Gastrocnemius medialis (tissue), 4 donors: ENCODE data around the gene IDH3A. TPM values are rescaled to one million over a fixed set of nuclear protein-coding genes. Genes with fewer than 3 reads are reported as not detected.

ENCODE experiments used
- ATAC-seq, 2 donors: fragments of 150-250 bp; one replicate each; pipeline ENCODE4 v1.9.1; 2016
- DNase-seq, 2 donors: peaks; one replicate each; pipeline ENCODE4 v3.0.0-alpha.2; 2019
- H3K27ac ChIP-seq, 4 donors: fragments of 200-600 bp; sonication (generic); 1 replicate in 1 of 4; 2 replicates in 3 of 4; pipeline ENCODE4 v1.5.1; 2016 to 2018; ENCODE audit warnings: mild to moderate bottlenecking in 2 of 4, moderate library complexity in 1 of 4
- H3K27me3 ChIP-seq, 3 donors: fragments of 200-600 bp; sonication (generic) in 2 of 3; 1 replicate in 1 of 3; 2 replicates in 2 of 3; pipeline versions ENCODE4 v1.5.1 to v1.6.0; 2016 to 2019; ENCODE audit warnings: mild to moderate bottlenecking in 1 of 3, moderate library complexity in 1 of 3
- H3K36me3 ChIP-seq, 2 donors: fragments of 200-600 bp; sonication (generic) in 1 of 2; one replicate each; pipeline ENCODE4 v1.5.1; 2017 to 2018
- H3K4me1 ChIP-seq, 2 donors: fragments of 200-600 bp; sonication (generic) in 1 of 2; one replicate each; pipeline ENCODE4 v1.5.1; 2016 to 2017; ENCODE audit warnings: mild to moderate bottlenecking in 2 of 2
- H3K4me3 ChIP-seq, 4 donors: fragments of 200-600 bp; sonication (generic) in 3 of 4; 1 replicate in 1 of 4; 2 replicates in 3 of 4; pipeline ENCODE4 v1.5.1; 2016 to 2019; ENCODE audit warnings: mild to moderate bottlenecking in 2 of 4
- H3K9me3 ChIP-seq, 3 donors: fragments of 200-600 bp; sonication (generic) in 2 of 3; 1 replicate in 1 of 3; 2 replicates in 2 of 3; pipeline ENCODE4 v1.5.1; 2016 to 2019
- CTCF ChIP-seq, 5 experiments: fragments of 450-650 bp in 3 of 5; fragments of 200-600 bp in 2 of 5; sonication (generic) in 2 of 5; IDR thresholded peaks in 4 of 5; conservative IDR thresholded peaks in 1 of 5; 1 replicate in 4 of 5; 2 replicates in 1 of 5; pipeline ENCODE4 v1.5.1; 2016 to 2019; ENCODE audit warnings: antibody characterized with exemption in 5 of 5, mild to moderate bottlenecking in 3 of 5, moderate library complexity in 3 of 5
- POLR2A ChIP-seq, 2 donors: fragments of 450-650 bp; IDR thresholded peaks; one replicate each; pipeline ENCODE4 v1.6.1; 2017; ENCODE audit warnings: antibody characterized with exemption in 2 of 2, mild to moderate bottlenecking in 2 of 2, moderate library complexity in 2 of 2
- in situ Hi-C, 4 donors: fragments of 200-750 bp; cut with MboI; loops; one replicate each; pipeline versions ENCODE4 v1.15.0 to v1.8.0; 2017; ENCODE audit warnings: low sequenced_read_pairs in 4 of 4
- intact Hi-C: fragments of 100-400 bp; cut with DNase I; formaldehyde crosslinking; loops from one replicate; pipeline ENCODE4 v1.15.1; 2023; ENCODE audit warnings: low total_unique reads
- total RNA-seq, 4 donors: library from RNA; depleted of rRNA; stranded (reverse); fragments of >200 nt; gene quantifications; one replicate each; pipeline versions ENCODE4 v1.1.0 to v1.2.3, GENCODE V29; 2016

Gene IDH3A
- total RNA-seq, 4 donors from 2014 or later = 133 to 202 (median 168) TPM

DNA sequence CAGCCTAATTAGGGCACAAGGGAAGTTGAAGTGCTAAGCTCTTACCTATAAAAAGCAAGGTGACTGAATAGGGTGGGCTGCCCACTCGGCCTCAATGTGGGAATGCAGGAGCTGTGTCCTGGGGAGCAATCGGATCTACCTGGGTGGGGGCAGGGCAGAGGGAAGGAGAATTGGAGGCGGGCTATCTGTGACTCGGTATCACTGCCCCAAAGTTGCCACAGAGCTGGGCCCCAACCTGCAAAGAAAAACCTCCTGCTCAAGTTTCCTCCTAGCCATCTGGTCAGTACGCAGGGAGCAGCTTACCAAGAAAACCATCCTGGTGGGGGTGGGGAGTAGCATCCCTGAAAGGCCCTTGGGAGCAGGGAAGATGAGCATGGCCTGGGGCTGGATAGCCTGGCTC is 28.6 kb upstream of the IDH3A start:
- H3K27me3 ChIP-seq = no peaks in the 10 kb centered on the region
- H3K9me3 ChIP-seq = no peaks in the 10 kb centered on the region
- no peak overlapping the region for H3K4me3 ChIP-seq
- TF ChIP-seq POLR2A (IDR thresholded peaks at IDR 0.05) = no peak
- no peak for TF ChIP-seq CTCF (IDR thresholded peaks at IDR 0.05 in 4 of 5, conservative IDR thresholded peaks at IDR 0.05 in 1 of 5)
- no peak overlapping the region for H3K27ac ChIP-seq
- intact Hi-C loops = no loop called here
- H3K36me3 ChIP-seq = no peaks in the 10 kb centered on the region
- H3K4me1 ChIP-seq = peaks cover 0 to 6% of the 10 kb centered on the region in 2 donors
- DNase-seq (peak in 1 of 2 donors; percentile 37), ATAC-seq (peak in 1 of 2 donors; percentile 80)
- in situ Hi-C loops = loop anchor here in 1 of 4 donors (25.0 kb wide), 1 partner anchor 317 kb away; the partner anchor contains the start of gene IREB2

DNA sequence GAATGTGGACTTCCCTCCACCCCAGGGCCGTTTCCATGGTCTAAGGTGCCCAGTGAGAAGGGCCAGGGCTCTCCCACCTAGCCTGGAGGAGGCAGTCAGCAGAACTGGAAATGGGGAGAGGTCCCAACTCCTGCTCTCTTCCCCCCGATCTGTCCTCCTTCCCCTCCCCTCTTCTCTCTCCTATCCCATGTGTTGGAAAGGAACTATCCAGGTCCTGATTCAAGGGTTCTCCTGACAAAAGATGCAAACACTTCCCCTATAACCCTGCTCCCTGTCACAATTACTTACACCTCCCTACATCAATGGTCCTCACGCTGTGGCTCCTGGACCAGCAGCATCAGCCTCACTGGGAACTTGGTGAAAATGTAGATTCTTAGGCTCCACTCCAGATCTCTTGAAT is 23.9 kb upstream of the IDH3A start:
- no peaks in the 10 kb centered on the region for H3K9me3 ChIP-seq
- H3K36me3 ChIP-seq = no peaks in the 10 kb centered on the region
- H3K27ac ChIP-seq = no peak overlapping the region
- no peak for TF ChIP-seq CTCF (IDR thresholded peaks at IDR 0.05 in 4 of 5, conservative IDR thresholded peaks at IDR 0.05 in 1 of 5)
- no peak for TF ChIP-seq POLR2A (IDR thresholded peaks at IDR 0.05)
- DNase-seq (no peak), ATAC-seq (no peak)
- intact Hi-C loops (no loop called here), in situ Hi-C loops (loop anchor here in 2 of 4 donors (25.0 kb wide), 1 partner anchor 312 kb away; the partner anchor contains the start of gene IREB2 (in 2 of the 2))
- peaks cover 10 to 16% of the 10 kb centered on the region in 2 donors for H3K4me1 ChIP-seq
- H3K27me3 ChIP-seq = no peaks in the 10 kb centered on the region
- H3K4me3 ChIP-seq = no peak overlapping the region

DNA sequence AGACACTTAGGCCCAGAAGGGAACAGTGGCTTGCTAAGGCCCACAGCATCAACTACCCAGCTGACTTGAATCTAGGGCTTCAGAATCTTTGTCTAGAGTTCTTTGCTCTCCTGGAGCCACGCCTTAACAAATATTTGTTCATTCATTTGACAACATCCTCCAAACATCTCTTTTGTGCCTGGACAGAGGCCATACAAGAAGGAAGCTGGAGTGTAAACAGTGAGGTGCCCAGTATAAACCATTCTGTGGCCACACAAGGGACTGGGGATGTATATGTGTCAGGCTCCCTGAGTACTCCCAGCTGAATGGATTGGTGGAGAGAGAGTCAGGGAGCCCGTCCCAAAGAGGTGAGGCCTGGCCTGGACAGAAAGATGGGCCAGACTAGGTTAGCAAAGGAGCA is 21.3 kb upstream of the IDH3A start:
- Histone ChIP-seq H3K4me1 (peaks cover 21 to 22% of the 10 kb centered on the region in 2 donors), H3K36me3 (no peaks in the 10 kb centered on the region), H3K27me3 (no peaks in the 10 kb centered on the region), H3K4me3 (no peak overlapping the region), H3K9me3 (no peaks in the 10 kb centered on the region), H3K27ac (no peak overlapping the region)
- intact Hi-C loops = no loop called here
- in situ Hi-C loops = loop anchor here in 2 of 4 donors (25.0 kb wide), 1 partner anchor 309 kb away; the partner anchor contains the start of gene IREB2 (in 2 of the 2)
- TF ChIP-seq POLR2A (IDR thresholded peaks at IDR 0.05) = no peak
- no peak for TF ChIP-seq CTCF (IDR thresholded peaks at IDR 0.05 in 4 of 5, conservative IDR thresholded peaks at IDR 0.05 in 1 of 5)
- no peak for DNase-seq
- no peak for ATAC-seq

- in situ Hi-C loops (loop anchor here in 2 of 4 donors (25.0 kb wide), 1 partner anchor 308 kb away; the partner anchor contains the start of gene IREB2 (in 2 of the 2)), intact Hi-C loops (no loop called here)
- DNase-seq (peak; percentile 46 to 83), ATAC-seq (peak; percentile 71 to 86)
- H3K27me3 ChIP-seq = no peaks in the 10 kb centered on the region
- no peak overlapping the region for H3K4me3 ChIP-seq
- no peaks in the 10 kb centered on the region for H3K36me3 ChIP-seq
- H3K27ac ChIP-seq = peak overlapping the region in 3 of 4 donors; percentile 33 to 58 (median 54)
- peaks cover 21 to 22% of the 10 kb centered on the region in 2 donors for H3K4me1 ChIP-seq
- no peaks in the 10 kb centered on the region for H3K9me3 ChIP-seq
- TF ChIP-seq CTCF (IDR thresholded peaks at IDR 0.05 in 4 of 5, conservative IDR thresholded peaks at IDR 0.05 in 1 of 5) (no peak), POLR2A (IDR thresholded peaks at IDR 0.05) (no peak)
Observed at GRCh38 chr15:78129077-78129750, 19.9 kb upstream of the IDH3A start.
